Measurements from ENCODE around the gene ASCL4.

DNA sequence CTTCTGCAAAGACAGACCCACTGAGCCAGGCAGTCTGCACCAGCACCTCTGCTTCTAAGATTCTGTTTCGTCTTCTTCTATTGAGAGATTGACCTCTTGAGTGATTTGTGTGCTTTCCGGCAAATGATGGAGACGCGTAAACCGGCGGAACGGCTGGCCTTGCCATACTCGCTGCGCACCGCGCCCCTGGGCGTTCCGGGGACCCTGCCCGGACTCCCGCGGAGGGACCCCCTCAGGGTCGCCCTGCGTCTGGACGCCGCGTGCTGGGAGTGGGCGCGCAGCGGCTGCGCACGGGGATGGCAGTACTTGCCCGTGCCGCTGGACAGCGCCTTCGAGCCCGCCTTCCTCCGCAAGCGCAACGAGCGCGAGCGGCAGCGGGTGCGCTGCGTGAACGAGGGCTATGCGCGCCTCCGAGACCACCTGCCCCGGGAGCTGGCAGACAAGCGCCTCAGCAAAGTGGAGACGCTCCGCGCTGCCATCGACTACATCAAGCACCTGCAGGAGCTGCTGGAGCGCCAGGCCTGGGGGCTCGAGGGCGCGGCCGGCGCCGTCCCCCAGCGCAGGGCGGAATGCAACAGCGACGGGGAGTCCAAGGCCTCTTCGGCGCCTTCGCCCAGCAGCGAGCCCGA, 703 bp downstream of the ASCL4 start:
- TF ChIP-seq, protein P1, sequence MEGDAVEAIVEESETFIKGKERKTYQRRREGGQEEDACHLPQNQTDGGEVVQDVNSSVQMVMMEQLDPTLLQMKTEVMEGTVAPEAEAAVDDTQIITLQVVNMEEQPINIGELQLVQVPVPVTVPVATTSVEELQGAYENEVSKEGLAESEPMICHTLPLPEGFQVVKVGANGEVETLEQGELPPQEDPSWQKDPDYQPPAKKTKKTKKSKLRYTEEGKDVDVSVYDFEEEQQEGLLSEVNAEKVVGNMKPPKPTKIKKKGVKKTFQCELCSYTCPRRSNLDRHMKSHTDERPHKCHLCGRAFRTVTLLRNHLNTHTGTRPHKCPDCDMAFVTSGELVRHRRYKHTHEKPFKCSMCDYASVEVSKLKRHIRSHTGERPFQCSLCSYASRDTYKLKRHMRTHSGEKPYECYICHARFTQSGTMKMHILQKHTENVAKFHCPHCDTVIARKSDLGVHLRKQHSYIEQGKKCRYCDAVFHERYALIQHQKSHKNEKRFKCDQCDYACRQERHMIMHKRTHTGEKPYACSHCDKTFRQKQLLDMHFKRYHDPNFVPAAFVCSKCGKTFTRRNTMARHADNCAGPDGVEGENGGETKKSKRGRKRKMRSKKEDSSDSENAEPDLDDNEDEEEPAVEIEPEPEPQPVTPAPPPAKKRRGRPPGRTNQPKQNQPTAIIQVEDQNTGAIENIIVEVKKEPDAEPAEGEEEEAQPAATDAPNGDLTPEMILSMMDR (IDR thresholded peaks at IDR 0.05; ENCODE audit: low read depth, low read length, poor library complexity, severe bottlenecking) = no peak
- TF ChIP-seq EZH2phosphoT487 (IDR thresholded peaks at IDR 0.05; ENCODE audit: borderline replicate concordance, low read length) = no peak

Data from DOHH2 (cell line).